Measurements from ENCODE around the gene PLEKHM1.

The PLEKHM1 gene

DNA sequence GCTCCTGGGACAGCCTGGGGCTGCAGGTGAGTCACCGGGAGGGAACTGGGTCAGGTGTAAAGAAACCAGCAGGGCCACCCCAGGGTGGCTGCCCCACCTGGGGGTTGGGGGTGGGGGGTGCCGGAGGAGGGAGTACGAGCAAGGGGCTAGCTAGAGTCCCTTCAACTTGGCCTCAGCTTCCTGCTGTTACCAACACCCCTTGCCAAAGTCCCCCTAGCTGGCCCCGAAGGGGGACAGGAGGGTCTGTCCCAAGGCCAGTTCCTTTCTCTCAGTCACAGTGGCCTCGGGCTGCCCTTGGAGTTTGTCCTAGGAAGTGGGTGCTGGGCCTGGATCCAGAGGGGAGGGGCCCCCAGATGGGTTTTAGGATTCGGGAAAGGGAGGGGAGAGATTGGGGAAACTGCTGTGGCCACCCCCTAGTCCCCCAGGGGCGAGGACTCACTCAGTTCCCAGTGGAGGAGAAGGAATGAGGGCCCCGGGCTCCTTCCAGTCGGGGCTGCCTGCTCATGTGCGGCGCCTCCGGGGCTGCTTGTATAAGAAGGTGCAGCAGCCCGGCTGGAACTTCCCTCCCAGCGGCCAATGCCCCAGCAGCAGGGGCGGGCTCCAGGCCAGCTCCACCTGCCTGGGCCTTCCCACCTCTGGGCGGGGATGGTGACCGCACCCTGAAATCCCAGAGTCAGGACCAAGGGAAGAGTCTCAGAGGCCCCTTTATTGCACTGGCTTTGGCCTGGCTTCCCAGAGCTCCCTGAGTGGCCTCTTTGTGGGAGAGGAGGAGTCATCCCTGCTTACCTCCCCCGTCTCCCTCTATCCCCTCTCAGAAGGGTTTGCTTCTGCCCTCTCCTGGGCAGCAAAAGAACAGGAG, 65.2 kb downstream of the PLEKHM1 start:
- no peak for DNase-seq

DNA sequence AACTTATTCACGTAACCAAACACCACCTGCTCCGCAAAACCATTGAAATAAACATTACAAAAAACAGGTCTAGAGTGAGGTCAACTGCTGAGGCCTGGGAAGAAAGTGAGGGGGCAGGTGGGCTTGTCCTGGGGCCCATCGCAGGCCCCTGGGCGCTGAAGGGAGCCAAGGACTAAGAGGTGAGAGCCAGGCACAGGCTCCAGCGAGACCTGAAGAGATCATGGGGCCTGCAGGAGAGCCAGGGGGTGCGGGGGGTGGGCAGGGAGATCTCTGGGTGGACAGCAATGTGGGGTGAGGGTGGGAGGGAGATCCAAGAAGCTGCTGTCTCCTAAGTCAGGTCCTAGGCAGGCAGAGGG, 65.8 kb downstream of the PLEKHM1 start:
- DNase-seq: no peak

DNA sequence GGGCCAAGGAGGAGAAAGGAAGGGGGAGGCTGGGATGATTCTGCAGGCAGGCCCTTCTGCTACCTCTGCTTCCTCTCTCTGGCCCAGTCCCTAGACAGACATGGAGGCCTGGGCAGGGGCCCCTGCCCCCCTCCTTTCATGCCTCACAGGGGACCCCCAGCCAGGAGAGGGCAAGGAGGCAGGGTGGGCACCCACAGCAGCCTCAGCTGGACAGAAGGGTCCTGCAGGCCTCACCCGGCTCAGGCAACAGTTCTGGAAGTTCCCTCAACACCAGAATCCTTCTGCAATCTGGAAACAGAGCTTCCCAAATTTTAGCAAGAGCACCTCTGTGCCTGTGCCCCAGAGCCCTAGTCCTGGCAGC, 66.6 kb downstream of the PLEKHM1 start:
- DNase-seq: no peak

GRCh38 chr17:45423304-45423974, 67.1 kb downstream of the PLEKHM1 start:
- DNase-seq: no peak

- DNase-seq: no peak
Measured at GRCh38 chr17:45414990-45415881, 75.3 kb downstream of the PLEKHM1 start.

DNA sequence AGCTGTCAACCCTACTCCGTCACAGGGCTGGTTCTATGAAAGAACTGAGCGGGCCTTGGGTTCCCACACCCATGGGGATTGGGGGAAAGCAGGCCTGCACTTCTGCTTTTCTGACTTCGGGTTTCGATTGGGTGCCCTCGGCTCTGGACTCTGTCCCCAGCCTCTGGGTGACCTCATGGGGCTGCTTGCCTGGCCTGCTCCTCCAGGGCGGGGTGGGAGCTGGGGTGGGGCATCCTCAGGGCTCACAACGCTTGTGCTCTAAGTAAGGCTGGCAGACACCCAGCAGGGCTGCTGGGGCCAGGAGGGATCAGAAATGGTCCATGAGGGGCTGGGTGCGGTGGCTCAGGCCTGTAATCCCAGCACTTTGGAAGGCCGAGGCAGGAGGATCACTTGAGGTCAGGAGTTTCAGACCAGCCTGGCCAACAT, 77.0 kb downstream of the PLEKHM1 start:
- DNase-seq: no peak

DNA sequence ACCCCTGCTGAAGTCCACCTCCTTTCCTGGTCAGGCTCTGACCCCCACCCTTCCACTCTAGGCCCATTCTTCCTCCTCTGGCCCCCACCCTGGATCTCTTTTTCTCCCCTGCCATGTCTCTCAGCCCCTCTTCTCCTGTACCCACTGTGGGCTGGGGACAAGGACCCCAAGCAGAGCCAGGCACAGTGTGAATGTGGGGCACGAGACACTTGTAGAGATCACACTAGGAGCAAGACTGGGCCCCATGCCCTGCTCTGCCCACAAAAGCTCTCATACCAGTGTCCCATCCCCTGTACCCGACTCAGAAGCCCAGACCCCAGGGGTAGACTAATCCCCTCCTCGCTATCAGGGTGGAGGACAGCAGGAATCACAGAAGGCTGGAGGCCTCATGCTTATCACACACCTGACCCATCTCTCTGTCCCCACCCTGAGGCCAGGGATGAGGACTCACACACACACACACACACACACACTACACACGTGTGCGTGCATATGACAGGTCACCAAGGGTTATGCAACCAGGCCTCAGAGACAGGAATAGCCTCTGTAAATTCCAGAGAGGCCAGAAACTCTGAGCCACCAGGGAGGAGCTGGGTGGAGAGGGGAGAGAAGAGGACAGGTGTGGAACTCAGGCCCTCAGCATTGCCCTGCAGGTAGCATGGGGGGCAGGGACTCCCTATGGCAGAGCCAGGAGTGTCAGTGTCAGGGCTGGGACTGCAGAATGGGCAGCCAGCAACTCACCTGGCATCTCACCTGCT, 79.0 kb downstream of the PLEKHM1 start:
- DNase-seq: no peak

GRCh38 chr17:45410144-45411091, 80.1 kb downstream of the PLEKHM1 start:
- DNase-seq: no peak

- DNase-seq: no peak
Measured at GRCh38 chr17:45409659-45410076, 80.9 kb downstream of the PLEKHM1 start.

DNA sequence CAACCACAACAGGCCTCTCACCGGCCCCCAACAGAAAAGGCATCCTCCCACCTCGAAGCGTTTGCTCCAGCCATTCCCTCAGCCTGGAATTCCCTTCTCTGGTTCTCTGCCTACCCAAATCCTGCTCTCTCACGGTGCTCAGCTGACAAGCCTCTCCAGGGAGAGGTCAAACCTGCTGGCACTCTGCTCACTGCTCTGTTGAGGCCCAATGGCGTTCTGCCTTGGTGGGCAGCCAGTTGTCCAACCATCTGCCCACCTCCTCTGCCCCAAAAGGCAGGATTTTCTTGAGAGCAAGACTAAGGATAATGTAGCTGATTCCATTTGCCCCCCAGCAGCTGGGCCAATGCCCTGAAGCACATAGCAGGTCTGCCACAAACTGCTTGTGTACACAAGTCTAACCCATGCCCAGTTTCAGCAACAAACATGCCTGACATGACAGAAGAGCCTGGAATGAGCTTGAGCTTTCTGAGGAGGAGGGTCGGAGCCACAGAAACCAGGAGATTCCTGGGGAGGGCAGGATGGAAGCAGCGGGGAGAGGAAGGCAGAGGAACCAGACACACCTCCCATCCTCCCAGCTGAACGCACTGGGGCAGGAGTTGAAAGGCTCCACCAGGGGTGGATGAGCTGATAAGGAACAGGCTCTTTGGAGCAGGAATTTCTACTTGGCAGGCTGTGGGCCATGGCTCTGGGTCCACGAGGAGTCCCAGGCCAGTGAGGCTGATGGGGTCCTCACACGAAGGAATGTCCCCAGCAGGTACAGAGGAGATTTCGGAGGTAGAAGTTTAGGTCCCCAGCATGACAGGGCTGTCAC, 81.7 kb downstream of the PLEKHM1 start:
- DNase-seq: no peak

DNA sequence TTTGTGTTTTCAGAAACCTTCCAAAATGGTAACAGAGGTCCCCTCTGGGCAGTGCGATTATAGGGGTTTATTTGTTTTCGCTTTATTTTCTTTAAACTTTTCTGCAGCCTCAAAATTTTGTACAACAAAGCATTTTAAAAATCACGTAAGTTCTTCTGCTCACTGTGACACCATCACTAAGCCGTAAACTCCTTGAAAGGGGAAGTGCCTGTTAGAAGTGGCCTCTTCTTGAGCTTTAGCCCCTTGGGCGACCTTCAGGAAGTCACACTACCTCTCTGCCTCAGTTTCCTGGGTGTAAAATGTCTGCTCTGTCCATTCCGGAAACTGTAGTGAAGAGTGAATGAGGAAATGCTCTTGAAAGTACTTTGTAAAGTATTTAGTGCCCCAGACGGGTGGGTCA, 84.4 kb downstream of the PLEKHM1 start:
- DNase-seq: no peak

DNA sequence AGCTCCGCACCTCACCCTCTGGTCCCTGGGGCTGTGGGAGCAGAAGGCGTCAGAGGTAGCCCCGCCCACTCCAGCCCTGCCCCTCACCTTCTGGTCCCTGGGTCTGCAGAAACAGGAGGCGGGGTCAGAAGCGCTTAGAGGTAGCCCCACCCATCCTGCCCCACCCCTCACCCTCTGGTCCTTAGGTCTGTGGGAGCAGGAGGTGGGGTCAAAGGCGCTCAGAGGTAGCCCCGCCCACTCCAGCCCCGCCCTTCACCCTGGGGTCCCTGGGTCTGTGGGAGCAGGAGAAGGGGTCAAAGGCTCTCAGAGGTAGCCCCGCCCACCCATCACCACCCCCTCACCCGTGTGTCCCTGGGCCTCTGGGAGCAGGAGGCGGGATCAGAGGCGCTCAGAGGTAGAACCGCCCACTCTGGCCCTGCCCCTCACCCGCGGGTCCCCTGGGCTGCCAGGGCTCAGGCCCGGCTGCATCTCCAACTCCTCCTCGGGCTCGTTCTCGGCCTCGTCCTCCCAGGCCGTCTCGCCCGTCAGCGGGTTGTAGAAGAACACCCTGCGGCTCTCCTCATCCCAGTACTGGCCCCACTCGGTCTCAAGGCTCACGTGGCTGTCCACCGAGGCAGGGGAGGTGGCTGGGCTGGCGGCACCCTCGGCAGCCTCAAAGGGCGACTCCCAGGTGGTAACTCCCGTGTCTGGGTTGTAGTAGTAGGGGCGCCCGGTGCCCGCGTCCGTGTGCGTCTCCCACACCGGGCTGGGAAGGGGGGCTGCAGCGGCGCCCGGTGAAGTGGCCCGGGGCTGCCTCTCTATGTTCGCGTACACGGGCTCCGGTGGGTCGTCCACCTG, 85.1 kb downstream of the PLEKHM1 start:
- DNase-seq: no peak

DNA sequence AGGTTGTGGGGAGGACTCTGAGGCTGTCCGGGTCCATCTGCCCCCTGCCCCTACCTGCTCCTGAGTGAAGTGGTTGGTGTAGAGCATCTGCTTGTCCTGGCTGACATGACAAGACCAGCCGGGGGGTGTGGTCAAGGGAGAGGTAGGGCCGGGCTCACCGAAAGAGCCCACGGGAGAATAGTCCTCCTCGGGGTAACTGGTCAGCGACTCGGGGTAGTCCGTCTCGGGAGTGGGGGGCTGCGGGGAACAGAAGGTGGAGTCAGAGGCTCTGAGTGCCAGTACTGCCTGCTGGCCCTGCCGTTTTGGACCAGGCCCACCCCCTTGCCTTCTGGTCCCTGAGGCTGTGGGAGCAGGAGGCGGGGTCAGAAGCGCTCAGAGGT, 85.7 kb downstream of the PLEKHM1 start:
- DNase-seq: no peak

GRCh38 chr17:45403906-45404490, 86.5 kb downstream of the PLEKHM1 start:
- no peak for DNase-seq

GRCh38 chr17:45402916-45403315, 87.6 kb downstream of the PLEKHM1 start:
- DNase-seq: no peak

- no peak for DNase-seq
Measured at GRCh38 chr17:45398800-45399199, 91.7 kb downstream of the PLEKHM1 start.

DNA sequence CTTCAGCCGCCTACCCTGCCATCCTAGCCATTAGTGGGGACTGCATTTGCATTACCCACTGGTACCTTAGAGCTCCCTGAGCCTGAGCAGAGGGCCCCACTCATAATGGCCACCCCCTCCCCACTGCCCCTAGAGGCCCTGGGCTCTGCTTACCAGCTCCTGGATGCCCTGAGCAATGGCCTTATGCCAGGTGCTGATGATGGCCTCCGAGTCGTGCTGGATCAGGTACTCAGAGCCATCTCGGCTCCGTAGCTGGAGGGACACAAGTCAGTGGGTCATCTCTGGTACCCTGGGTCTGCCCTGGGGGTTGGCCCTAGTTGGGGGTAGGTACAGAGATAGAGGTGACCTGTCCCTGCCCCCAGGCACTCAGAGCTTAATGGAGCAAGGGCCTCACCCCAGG, 92.7 kb downstream of the PLEKHM1 start:
- DNase-seq: no peak

GRCh38 chr17:45396496-45397205, 93.9 kb downstream of the PLEKHM1 start:
- DNase-seq: no peak

Measured in NCI-H1092 (cell line).